HG03159 (cell line): Measurements from ENCODE around the gene SLC22A25.
"Not testable (repeated sequence)": the region's sequence is repeated elsewhere in the genome, so short reads cannot be mapped to it uniquely, and the experiment has no call there.

Experiments
- ATAC-seq: cut with Tn5 transposase; IDR thresholded peaks from one replicate; pipeline ENCODE4 v1.9.1; 2021; ENCODE audit warnings: mild to moderate bottlenecking, moderate library complexity; ENCODE audit not compliant: unreplicated experiment

The SLC22A25 gene

GRCh38 chr11:63235471-63236461 lies 7.6 kb downstream of the SLC22A25 start:
- not testable (repeated sequence) for ATAC-seq

DNA sequence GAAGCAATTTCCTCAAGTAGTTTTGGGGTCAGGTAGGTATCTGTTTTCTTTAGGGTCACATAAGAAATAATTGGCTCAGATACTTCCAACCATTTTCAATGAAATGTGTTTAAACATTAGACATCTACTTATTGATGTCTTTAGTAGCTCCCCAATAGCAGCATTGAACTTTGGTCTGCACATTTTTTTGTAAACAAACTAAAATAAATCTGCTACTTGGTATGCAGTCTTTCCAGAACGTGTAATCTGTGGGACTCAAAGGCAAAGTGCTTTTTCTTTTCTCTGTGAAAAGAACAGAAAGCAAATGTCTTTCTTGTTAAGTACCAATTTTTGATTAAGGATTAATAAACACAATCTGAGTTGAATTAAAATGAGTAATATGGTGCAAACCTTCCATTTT lies 13.6 kb downstream of the SLC22A25 start:
- ATAC-seq, result no peak

DNA sequence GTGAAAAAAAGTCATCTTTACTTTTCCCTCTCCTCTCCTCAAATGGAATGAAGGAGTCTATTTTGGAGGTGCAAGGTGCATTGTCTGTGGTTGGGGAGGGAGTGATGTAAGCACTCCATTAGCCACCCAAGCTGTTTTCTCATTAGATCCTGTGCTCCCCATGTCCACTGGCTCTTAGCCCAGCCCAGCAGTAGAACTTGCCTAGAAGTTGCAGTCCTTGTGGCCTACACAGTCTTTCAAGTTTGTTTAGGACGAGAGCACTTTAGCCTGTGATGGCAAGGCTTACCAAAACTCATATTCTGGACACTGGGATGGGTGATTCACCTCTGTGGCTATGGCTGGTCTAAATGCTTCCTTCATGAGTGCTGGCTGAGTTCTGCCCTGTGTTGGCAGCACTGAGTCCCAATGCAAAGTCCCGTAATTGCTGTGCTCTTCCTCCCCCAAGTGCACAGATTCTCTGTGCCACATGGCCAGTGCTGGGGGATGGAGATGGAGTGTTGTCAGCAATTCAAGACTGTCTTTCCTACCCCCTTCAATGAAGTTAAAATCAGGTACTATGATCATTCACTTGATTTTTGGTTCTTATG lies 15.8 kb downstream of the SLC22A25 start:
- ATAC-seq, result no peak

DNA sequence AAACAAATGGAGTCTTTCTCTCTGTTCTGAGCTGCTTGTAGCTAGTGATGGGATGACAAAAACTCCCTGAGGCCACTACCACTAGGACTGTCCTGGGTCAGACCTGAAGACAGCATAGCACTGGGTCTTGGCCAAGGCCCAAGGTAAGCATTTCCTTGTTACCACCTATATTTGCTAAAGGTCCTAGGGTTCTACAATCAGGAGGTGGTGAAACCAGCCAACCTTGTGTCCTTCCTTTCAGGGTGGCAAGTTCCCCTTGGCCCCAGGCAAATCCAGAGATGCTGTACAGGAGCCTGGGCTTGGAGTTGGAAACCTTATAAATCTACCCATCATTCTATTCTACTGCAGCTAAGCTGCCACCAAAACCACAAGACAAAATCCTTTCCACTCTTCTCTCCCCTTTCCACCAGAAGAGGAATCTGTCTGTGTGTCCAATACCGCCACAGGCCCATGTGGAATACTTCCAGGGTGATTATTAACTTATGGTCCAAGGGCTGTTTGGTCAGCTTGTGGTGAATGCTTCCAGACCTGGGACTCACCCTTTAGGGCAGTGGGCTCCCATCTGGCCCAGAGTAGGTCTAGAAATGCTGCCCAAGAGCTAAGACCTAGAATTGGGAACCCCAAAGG lies 16.8 kb downstream of the SLC22A25 start:
- no peak for ATAC-seq

DNA sequence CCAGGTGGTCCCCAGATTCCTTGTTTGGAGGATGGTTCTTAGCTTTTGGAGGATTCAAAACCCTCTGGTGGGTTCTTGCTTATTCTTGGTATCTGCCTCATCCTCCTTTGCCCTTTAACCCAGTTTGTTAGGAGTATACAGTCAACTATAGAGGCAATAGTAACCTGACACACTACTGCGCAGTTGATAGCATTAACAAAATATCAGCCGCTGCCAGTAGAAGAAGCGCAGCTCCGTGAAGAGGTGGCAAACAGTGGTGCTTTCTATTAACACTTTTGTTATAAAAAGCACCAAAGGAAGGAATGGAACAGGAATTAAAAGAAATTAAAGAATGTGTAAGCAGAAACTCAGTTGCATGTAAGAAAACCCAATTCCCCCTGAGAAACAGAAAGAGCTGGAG lies 29.3 kb downstream of the SLC22A25 start:
- ATAC-seq, result no peak

- no peak for ATAC-seq
Observed at GRCh38 chr11:63212742-63213141, 30.7 kb downstream of the SLC22A25 start.

DNA sequence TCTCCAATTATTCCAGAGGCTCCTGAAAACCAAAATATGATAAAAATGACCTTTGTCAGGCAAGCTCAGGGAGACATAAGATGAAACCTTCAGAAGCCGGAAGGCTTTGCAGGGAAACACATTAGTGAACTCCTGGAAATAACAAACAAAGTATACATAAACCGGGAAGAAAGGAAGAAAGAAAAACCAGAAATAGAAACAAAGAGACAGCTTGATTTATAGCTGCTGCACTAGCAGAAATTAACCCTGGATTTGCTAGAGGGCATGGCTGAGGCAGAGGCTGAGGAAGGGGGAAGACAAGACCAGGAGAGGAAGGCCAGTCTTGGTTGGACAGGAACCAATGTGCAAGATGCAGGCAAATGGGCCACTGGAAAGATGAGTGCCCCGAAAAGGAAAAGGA lies 33.3 kb downstream of the SLC22A25 start:
- no peak for ATAC-seq
